GM21576 (cell line): ENCODE results near the gene SRR.
"Not testable (repeated sequence)": the region's sequence is repeated elsewhere in the genome, so short reads cannot be mapped to it uniquely, and the experiment has no call there.

Source experiments
- ATAC-seq: cut with Tn5 transposase; IDR thresholded peaks from one replicate; pipeline ENCODE4 v1.9.1; 2021; ENCODE audit warnings: mild to moderate bottlenecking, moderate library complexity; ENCODE audit not compliant: unreplicated experiment

Gene SRR

GRCh38 chr17:2303204-2304188 is at the start of gene SRR, which contains the start of gene SMG6:
TSS of gene SRR (plus strand) at chr17:2303950. CDS start at chr17:2315561, 11,611 bp downstream.
TSS of gene SMG6 (minus strand) at chr17:2303785. CDS start at chr17:2303720, 65 bp downstream.
- peak; percentile 69 for ATAC-seq

DNA sequence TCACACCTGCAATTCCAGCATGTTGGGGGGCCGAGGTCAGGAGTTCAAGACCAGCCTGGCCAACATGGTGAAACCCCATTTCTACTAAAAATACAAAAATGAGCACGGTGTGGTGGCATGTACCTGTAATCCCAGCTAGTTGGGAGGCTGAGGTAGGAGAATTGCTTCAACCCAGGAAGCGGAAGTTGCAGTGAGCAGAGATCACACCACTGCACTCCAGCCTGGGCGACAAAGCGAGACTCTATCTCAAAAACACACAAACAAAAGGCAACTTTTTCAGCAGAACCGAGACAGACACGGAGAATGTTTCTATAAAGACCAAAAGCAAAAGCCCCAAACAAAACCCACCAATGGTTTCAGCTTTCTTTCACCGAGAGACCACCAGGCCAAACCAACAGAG is 44.9 kb upstream of the SRR start:
- not testable (repeated sequence) for ATAC-seq

DNA sequence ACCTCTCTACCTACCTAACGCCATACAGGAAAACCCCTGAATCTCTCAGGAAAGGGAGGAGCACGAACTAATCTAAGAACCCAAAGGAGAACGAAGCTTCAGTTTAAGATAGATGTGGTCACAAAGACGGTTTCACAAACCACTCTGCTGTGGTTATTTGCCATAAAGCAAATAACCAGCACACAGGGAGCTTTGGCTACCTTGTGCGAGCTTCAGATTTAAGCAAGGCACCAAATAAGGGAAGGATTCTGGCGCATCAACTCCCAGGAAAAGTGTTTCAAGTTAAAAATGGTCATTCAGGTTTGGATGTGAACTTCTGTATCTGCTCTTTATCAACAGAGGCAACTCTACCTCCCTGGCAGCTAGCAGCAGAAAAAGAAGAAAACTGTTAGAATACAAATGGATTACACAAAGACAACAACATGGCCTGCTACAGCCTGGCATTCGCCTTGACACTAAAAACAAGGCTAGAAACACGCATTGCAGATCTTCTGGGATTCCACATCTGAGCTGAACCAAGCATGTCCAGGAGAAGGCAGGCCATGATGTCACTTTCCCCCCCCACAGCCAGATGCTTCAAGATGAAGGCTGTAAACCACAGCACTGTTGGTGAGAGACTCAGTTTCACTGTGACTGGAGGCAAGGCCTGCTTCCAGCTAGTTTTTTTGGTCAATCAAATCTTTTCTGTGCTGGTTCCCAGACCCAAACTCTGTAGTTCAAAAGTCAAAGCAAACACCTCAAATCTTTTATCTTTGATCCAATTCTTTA is 43.8 kb upstream of the SRR start:
- ATAC-seq = peak; percentile 45

GRCh38 chr17:2262135-2262587 is 41.6 kb upstream of the SRR start:
- no peak for ATAC-seq

DNA sequence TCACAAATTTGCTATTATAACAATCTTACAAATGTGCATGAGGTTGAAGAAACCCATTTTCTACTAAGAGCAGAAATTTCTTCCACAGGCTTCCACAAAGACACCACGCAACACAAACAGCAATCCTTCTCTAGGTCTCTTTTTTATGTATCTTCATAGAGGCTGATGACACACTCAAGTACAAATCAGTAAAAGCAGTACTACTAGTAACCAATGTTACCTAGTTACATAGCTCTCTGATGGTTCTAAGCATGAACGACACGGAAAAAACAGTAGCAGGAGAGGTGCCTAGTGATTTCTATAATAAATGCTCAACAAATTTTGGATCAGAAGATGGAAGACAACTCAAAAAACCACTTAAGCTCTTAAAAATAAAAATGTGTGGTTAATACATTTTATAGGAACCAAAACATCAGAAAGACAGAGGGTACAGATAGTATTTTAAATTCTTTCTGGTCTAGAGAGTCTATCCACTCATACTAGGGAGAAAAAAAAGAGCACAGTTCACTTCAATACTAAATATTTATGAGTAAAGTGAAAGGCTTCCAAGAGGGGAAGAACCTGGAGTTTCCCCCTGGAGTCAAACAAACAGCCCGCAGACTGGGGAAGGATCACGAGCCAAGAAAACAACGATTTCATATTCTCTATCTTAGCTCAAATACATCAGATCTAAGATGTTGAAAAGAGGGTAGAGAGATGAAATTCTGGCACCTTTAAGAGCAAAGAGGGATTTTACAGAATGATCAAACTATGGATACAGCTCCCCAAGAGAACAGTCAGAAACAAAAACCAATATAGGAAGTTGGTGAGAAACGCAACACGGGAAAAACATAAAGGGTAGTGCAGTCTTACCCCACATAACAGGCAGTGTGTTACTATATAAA is 40.3 kb upstream of the SRR start:
- no peak for ATAC-seq

DNA sequence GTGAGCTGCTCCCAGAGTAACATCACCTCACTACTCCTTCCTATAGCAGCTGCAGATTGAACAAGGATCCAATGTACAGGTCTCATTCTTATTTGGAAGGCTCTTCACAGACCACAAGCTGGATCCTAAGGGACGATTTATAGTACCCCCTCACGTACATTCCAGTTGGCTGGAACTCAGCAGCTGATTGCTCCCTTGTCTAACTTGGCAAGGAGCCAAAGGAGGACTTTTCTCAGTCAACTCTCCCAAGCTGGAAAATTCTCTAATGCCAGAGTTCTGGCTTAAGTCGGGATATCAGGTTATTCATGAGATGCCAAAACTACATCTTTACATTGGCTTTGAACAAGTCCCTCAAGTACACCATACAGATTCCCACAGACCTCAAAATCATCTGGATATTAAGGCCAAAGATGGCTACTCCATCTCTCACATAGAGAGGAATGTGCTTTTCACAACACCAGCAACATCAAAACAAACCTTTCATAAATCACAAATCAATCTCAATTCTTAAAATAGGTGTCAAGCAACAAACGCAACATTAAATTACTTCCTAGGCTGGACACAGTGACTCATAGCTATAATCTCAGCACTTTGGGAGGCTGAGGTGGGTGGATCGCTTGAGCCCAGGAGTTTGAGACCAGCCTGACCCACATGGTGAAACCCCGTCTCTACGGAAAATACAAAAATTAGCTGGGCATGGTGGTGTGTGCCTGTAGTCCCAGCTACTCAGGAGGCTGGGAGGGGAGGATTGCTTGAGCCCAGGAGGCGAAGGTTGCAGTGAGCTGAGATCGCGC is 39.5 kb upstream of the SRR start:
- no peak for ATAC-seq

DNA sequence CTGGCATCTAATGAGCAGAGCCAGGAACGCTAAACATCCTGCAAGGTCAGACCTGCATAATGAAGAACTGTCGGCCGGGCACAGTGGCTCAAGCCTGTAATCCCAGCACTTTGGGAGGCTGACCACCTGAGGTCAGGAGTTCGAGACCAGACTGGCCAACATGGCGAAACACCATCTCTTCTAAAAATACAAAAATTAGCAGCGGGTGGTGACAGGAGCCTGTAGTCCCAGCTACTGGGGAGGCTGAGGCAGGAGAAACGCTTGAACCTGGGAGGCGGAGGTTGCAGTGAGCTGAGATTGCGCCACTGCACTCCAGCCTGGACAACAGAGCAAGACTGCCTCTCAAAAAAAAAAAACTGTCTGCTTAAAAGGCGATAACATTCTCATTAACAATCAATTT is 38.6 kb upstream of the SRR start:
- not testable (repeated sequence) for ATAC-seq

GRCh38 chr17:2266045-2266864 is 37.5 kb upstream of the SRR start:
- peak; percentile 67 for ATAC-seq

- no peak for ATAC-seq
Measured at GRCh38 chr17:2266865-2267228, 36.9 kb upstream of the SRR start.

GRCh38 chr17:2267354-2267753 is 36.4 kb upstream of the SRR start:
- ATAC-seq = no peak

- no peak for ATAC-seq
Measured at GRCh38 chr17:2271985-2272702, 31.6 kb upstream of the SRR start.

DNA sequence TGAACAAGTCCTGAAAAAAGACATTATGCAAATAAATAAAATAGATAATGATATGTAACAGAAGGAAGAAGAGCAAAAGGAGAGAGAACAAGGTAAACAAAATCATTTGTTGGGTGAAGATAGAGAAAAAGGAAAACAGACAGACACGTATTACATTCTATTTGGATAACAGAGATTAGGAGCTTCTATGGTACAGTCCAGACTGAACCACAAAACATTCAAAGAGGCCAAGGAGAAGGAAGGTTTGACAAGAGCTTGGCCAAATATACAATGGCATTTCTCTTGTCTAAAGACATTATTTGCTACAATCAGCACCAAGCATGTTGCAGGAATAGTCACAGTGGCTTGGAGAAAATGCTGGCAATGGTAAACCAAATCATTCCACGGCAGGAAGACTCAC is 29.3 kb upstream of the SRR start:
- no peak for ATAC-seq

GRCh38 chr17:2275722-2276121 is 28.0 kb upstream of the SRR start:
- no peak for ATAC-seq

- no peak for ATAC-seq
Measured at GRCh38 chr17:2277429-2278170, 26.1 kb upstream of the SRR start.

- no peak for ATAC-seq
Measured at GRCh38 chr17:2279707-2280106, 24.0 kb upstream of the SRR start.

DNA sequence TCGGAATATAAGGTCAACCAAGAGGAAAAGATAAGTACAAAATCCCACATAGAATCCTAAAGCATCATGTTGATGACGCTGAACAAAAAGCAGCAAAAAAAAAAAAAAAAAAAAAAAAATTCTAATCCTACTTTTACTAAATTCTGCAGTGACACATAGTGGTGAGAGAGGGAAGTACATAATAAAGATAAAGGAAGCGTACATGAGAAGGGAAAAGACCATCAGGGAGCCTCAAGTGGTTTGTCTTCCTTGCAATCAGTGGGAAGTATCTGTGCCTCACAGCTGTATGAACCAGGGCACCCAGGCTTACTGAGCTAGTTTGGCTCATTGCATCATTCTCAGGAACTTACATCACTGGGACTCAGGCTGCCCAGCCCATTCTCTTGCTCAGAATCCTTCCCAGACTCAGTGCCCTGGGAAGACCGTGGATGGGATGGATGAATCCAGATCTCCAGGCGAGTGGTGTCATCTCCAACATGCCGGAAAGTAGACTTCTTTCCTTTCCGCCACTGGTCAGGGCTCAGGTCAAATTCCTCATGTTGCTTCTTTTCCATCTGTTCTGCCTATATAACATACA is 21.4 kb upstream of the SRR start:
- ATAC-seq = no peak

- no peak for ATAC-seq
Measured at GRCh38 chr17:2283302-2283701, 20.4 kb upstream of the SRR start.
